LNCaP clone FGC (cell line): Measurements from ENCODE around the gene LIF.
"Not testable (repeated sequence)": the region's sequence is repeated elsewhere in the genome, so short reads cannot be mapped to it uniquely, and the experiment has no call there.

ENCODE experiments used
- DNase-seq: peaks from one replicate; pipeline ENCODE4 v3.0.0-alpha.2; 2011; ENCODE audit warnings: low read depth
- H3K4me3 ChIP-seq: 2 replicates; pipeline ENCODE4 v1.5.1; 2011; ENCODE audit warnings: mild to moderate bottlenecking, low read depth, low read length, control low read depth
- CTCF ChIP-seq: IDR thresholded peaks from 2 replicates; pipeline ENCODE4 v1.5.1; 2012; ENCODE audit warnings: mild to moderate bottlenecking; ENCODE audit not compliant: control insufficient read depth, insufficient read depth; ENCODE audit errors: extremely low read depth

Gene LIF

GRCh38 chr22:30204742-30205111 is 41.8 kb downstream of the LIF start:
- no peak for DNase-seq
- TF ChIP-seq CTCF, result no peak
- H3K4me3 ChIP-seq, result no peak overlapping the region

GRCh38 chr22:30204015-30204741 is 42.4 kb downstream of the LIF start:
- TF ChIP-seq CTCF, result no peak
- DNase-seq, result no peak
- no peak overlapping the region for H3K4me3 ChIP-seq

GRCh38 chr22:30202531-30203006 is 44.0 kb downstream of the LIF start:
- no peak overlapping the region for H3K4me3 ChIP-seq
- DNase-seq, result peak; percentile 59
- TF ChIP-seq CTCF, result no peak

- H3K4me3 ChIP-seq, result no peak overlapping the region
- no peak for DNase-seq
- no peak for TF ChIP-seq CTCF
Observed at GRCh38 chr22:30201945-30202344, 44.6 kb downstream of the LIF start.

- H3K4me3 ChIP-seq, DNase-seq: not testable (repeated sequence)
Observed at GRCh38 chr22:30200905-30201304, 45.7 kb downstream of the LIF start.

GRCh38 chr22:30198921-30199320 is 47.6 kb downstream of the LIF start:
- no peak overlapping the region for H3K4me3 ChIP-seq
- no peak for TF ChIP-seq CTCF
- DNase-seq, result no peak

GRCh38 chr22:30198152-30198825 is 48.3 kb downstream of the LIF start:
- TF ChIP-seq CTCF, result no peak
- no peak overlapping the region for H3K4me3 ChIP-seq
- no peak for DNase-seq
